Right hindlimb (tissue), 1 donor: ENCODE results near the gene SERPINB6.
"Not testable (repeated sequence)": the region's sequence is repeated elsewhere in the genome, so short reads cannot be mapped to it uniquely, and the experiment has no call there.

Experiments
- DNase-seq: peaks from one replicate; pipeline ENCODE4 v3.0.0-alpha.2; 2018

Gene SERPINB6

DNA sequence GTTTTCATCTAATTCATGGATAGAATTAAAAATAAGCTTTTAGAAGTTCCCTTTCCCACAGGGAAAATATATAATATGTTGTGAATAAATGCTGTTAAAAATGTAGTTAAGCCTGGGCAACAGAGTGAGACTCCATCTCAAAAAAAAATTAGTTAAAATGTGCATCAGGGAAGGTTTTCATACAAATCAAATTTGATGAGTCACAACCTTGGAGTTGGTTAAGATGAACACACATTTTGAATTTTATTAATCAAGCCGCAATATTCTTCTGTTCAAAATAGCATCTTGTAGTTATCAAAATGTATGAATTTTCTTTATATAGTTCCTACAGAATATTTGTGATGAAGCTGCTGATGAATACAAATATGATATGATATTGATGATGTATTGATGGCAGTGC, 37.3 kb downstream of the SERPINB6 start:
- no peak for DNase-seq

- not testable (repeated sequence) for DNase-seq
Observed at GRCh38 chr6:2932911-2933310, 38.5 kb downstream of the SERPINB6 start.

DNA sequence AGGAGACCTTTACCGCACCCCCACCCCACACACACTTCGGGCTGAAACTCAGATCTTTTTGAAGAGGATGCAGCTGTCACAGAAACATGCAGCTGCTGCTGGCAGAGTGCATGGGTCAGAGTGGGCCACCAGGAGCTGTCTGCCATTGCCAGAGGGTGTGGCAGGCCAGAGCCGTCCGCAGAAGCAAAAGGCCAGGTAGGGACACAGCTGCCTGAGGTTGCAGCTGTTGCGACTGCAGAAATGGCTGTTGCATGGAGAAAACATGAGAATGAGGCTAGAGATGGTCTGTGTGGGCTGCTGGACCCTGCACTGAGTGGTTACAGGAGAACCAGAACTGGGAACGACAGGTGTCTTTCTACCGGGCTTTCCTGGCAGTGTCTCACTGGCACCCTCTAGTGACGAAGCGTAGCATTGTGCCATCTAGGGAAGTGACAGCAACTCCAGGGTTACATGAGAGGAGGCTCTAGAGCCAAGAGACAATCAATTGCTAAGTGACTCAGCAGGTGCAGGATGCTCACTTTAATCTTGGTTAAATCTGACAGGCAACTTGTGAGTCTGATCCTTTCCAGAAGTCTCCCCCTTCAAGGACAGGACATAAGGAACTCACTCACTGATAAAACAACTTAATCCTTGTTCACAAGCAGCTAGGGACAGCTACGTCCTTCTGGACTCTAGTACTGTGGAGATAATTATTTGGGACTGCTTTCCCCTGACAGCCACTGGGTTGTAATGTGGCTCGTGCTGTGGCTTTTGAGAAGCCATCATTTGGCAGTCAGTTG, 39.2 kb downstream of the SERPINB6 start:
- peak; percentile 83 for DNase-seq

DNA sequence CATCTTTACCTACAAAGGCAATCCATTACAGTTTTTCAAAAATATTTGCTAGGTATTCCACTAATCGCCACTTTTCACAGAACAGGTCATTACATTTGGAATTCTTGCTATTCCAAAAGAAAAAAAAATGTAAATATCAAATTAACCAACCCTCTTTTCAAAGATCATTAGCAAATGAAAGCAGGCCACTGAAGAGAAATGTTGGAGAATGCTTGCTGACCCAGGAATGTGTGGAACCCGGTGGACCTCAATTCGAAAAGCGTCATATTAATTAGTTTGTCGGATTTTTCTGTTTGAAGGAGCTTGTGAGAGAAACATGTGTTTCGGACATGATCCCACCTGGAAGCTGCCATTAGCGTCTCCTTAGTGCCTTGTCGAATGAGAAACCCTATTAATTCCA, 40.3 kb downstream of the SERPINB6 start:
- DNase-seq: no peak

DNA sequence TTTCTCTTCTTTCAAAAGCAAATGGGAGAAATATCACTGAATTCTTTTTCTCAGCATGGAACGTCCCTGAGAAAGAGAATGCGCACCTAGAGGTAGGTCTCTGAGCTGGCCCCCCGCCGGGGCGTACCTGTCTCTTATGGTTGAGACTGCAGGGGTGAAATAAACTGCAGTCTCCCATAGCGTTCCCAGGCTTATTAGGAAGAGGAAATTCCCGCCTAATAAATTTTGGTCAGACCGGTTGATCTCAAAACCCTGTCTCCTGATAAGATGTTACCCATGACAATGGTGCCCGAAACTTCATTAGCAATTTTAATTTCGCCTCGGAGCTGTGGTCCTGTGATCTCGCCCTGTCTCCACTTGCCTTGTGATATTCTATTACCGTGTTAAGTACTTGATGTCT, 43.4 kb downstream of the SERPINB6 start:
- not testable (repeated sequence) for DNase-seq

- not testable (repeated sequence) for DNase-seq
Observed at GRCh38 chr6:2925842-2926747, 45.3 kb downstream of the SERPINB6 start.

DNA sequence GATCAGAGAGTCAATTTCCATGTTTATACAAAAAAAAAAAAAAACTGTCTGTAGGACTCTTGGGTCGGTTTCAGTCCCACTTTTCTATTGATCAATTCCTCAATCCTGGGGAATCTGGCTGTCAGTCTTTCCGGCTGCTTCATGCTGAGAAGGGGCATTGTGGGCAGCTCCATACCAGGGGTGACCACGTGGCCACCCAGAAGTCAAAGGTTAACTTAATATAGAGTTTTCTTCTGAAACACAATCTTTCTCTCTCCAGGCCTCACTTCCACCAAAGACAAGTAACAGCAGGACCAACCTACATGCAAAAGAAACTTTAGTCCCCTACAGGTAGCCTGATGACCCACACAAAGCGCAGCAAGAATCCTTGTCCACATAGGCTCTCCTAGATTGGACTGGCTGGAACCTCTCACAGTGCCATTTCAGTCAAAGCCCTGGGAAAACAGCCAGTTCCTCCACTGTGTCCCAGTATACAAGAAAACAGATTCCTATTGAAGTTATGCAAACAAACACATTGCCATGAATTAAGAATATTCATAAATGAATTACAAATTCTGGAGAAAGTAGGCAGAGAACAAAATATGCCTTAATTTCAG, 49.7 kb downstream of the SERPINB6 start:
- no peak for DNase-seq

GRCh38 chr6:2920671-2921112, 50.7 kb downstream of the SERPINB6 start:
- no peak for DNase-seq

DNA sequence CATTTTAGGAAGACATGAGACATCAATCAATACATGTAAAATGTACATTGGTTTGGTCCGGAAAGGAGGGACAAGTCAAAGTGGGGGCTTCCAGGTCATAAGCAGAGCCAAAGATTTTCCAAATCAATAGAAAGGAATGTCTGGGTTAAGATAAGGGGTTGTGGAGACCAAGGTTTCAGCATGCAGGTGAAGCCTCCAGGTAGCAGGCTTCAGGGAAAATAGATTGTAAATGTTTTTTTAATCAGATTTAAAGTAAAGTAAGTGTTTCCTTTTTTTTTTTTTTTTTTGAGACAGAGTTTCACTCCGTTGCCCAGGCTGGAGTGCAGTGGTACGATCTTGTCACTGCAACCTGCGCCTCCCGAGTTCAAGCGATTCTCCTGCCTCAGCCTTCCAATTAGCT, 51.5 kb downstream of the SERPINB6 start:
- no peak for DNase-seq

DNA sequence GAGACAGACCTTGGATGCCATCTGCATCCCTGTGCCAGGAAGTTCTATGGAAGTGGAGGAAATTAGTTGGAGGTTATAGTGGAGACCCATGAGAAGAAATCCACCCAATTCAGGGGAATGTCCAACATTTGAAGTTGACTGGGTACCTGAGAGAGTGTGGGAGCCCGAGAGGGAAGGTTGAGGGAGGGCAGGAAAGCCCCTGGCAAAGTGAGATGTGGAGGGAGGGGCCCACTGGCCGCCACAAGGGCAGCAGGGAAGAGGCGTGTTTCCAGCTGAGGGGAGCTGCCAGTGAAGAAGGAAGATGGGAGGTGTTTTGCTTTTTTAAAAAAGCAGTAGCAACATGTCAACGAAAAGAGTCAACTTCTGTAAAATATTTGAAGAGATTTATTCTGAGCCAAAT, 52.0 kb downstream of the SERPINB6 start:
- DNase-seq: no peak

GRCh38 chr6:2918936-2919335, 52.4 kb downstream of the SERPINB6 start:
- no peak for DNase-seq

- peak; percentile 32 for DNase-seq
Observed at GRCh38 chr6:2917801-2918445, 53.4 kb downstream of the SERPINB6 start.

DNA sequence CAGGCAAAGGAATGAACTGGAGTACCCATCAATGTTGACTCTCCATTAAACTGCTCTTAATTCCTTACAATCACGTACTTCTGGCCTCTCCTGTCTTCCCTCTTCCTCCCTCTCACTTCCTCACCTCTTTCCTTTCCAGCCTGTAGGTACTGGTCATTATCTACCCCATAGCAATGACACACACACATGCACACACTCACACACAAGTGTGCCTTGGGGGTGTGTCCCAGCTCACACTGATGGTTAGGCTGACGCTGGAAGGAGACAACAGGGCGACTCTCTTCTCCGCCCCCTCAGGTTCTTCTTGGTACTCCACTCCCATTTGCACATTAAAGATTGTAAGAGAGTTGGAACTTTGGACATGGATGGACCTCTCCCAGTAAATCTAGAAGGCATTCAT, 54.3 kb downstream of the SERPINB6 start:
- DNase-seq: no peak

GRCh38 chr6:2916158-2916925, 55.0 kb downstream of the SERPINB6 start:
- DNase-seq: no peak

DNA sequence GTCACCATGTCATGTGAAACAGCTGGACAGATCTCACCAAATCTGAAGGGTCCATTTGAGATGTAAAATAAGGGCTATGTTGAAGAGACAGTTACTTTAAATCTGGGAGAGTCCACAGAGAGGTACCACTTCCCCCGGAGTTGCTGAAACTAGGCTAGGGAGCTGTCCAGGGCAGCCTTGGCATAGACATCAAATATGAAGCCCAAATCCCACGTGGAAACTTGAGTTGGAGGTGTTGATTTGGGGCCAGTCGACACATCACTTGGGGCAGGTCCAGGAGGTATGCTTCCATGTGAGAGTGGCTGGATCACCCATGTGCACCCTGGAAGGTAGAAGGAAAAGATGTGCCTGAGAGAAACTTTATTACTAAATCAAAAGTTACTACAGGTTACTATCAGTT, 56.2 kb downstream of the SERPINB6 start:
- no peak for DNase-seq

GRCh38 chr6:2914318-2914660, 57.1 kb downstream of the SERPINB6 start:
- DNase-seq: no peak

- DNase-seq: no peak
Observed at GRCh38 chr6:2913621-2914317, 57.6 kb downstream of the SERPINB6 start.

DNA sequence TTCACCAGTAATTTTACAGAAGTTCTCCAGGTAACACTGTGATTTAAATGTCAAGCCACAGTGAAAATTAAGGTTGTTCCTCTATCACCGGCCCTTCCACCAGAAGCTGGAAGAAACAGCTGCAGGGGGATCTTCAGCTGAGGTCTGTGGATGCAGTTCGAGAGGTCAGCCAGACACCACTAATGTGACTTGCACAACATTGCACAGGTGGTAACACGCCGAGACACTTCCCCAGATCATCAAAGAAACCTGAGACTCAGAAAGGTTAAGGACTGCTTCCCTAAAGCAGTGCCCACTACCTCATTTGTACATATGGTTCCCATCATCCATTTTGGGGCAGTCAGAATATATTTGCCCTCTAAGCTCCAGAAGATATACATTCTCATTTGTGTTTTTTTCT, 60.2 kb downstream of the SERPINB6 start:
- DNase-seq: no peak

DNA sequence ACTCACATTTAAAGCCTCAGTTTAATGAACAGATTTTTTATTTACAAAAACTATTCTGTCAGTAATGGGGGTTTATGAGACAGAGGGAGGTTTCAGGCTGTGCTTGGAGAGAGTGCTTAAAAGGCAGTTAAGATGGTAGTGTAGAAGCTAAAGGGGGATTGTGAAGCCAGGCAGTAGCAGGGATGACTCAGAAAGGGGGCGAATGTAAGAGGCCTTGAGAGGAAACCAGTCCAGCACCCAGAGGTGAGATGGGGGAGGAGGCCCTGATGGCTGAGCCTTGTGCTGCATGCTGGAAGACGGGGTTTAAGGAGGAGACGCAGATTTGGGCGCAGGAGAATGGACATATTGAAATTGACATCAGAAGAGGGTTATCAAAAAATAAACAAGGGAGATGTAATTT, 61.6 kb downstream of the SERPINB6 start:
- DNase-seq: no peak

GRCh38 chr6:2909051-2909606, 62.2 kb downstream of the SERPINB6 start:
- not testable (repeated sequence) for DNase-seq

- not testable (repeated sequence) for DNase-seq
Observed at GRCh38 chr6:2908516-2908915, 62.9 kb downstream of the SERPINB6 start.
